ENCODE results near the gene RBM47. TPM values are rescaled to one million over a fixed set of nuclear protein-coding genes. Genes with fewer than 3 reads are reported as not detected.
"Not testable (repeated sequence)": the region's sequence is repeated elsewhere in the genome, so short reads cannot be mapped to it uniquely, and the experiment has no call there.

The RBM47 gene
- total RNA-seq, 1 donor from 2014 or later, result 2.4 TPM

DNA sequence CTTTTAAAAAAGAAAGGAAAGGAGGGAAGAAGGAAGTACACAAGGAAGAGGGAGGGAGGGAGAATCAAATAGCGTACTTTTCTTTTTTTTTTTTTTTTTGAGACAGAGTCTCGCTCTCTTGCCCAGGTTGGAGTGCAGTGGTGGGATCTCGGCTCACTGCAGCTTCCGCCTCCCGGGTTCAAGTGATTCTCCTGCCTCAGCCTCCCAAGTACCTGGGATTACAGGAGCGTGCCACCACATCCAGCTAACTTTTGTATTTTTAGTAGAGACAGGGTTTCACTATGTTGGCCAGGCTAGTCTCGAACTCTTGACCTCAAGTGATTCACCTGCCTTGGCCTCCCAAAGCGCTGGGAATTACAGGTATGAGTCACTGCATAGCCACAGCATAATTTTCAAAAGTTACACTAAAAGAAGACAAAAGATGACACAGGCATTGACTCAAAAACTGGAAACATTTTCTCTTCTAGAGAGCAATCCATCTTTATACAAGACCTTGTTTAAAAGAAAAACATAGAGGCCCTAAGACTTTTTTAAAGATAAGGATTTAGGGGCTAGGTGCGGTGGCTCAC, 78.0 kb downstream of the RBM47 start:
- intact Hi-C loops (cut with DNase I); ATAC-seq (ENCODE audit: poor library complexity); DNase-seq: not testable (repeated sequence)

DNA sequence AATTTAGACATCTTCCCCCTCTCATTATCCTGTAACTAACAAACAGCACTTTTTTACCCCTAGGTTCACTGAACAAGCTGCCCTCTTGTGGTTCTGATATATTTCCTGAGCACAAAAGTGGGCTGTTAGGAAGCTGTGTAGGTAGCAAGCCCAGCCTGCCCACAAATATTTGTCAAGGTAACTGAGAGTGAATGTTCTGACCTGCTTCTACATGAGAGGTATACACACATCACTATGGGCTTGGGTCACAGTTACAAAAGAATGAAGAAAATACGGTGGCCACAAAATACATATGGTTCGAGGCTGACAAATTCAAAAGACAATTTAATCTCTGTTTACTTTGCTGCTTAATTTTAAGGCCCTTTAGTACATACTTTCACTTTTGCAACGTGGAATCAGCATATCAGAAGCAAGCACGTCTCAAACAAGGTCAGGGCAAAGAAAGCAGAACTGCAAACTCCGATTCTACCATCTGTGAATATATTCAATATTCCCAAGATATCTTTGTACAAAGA, 78.7 kb downstream of the RBM47 start:
- intact Hi-C loops (cut with DNase I), result no loop called here
- ATAC-seq (ENCODE audit: poor library complexity), result peak; percentile 59
- DNase-seq, result no peak

- ATAC-seq (ENCODE audit: poor library complexity) (no peak), DNase-seq (no peak)
Measured at GRCh38 chr4:40550196-40550595, 79.5 kb downstream of the RBM47 start.

GRCh38 chr4:40548256-40548655, 81.4 kb downstream of the RBM47 start:
- no peak for ATAC-seq (ENCODE audit: poor library complexity)
- intact Hi-C loops (cut with DNase I), result no loop called here
- no peak for DNase-seq

More at GRCh38 chr4:40550196-40550595, 79.5 kb downstream of the RBM47 start:
- intact Hi-C loops (cut with DNase I), result no loop called here

GRCh38 chr4:40547789-40548132, 81.9 kb downstream of the RBM47 start:
- intact Hi-C loops (cut with DNase I), result no loop called here
- DNase-seq (no peak), ATAC-seq (ENCODE audit: poor library complexity) (no peak)

DNA sequence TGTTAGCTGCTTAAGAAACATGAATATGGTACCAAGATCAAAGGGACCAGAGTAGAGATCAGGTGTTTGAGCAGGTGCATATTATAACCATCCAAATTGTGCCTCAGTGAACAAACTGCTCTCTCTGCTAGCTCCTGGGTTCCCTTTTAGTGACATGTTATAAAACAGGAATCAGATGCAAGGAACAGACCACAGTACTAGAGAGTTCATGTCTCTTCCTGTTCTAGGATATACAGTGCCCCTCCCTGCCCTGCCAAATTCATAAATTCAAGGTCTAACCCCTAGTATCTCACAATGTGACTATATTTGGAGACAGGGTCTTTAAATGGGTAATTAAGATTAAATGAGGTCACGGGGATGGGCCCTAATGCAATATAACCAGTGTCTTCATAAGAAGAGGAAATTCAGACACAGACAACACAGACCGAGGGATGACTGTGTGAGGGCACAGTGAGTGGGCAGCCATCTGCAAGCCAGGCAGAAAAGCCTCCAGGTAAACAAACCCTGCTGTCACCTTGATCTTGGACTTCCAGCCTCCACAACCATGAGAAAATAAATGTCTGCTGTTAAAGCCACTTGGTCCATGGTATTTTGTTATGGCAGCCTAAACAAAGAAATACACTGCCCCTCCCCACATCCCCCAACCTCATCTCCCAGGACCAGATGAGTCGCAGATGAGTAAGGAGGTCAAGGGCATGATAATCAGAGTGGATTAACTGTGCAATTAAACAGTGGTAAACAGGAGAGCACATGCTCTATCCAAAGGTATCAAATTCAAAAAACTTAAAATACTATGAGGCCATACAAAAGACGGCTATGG, 82.5 kb downstream of the RBM47 start:
- no peak for DNase-seq
- peak; percentile 38 for ATAC-seq (ENCODE audit: poor library complexity)
- intact Hi-C loops (cut with DNase I), result no loop called here

- intact Hi-C loops (cut with DNase I), result no loop called here
- ATAC-seq (ENCODE audit: poor library complexity), result peak; percentile 34
- DNase-seq, result no peak
Measured at GRCh38 chr4:40546506-40546905, 83.2 kb downstream of the RBM47 start.

- DNase-seq; intact Hi-C loops (cut with DNase I); ATAC-seq (ENCODE audit: poor library complexity): not testable (repeated sequence)
Measured at GRCh38 chr4:40545487-40545886, 84.2 kb downstream of the RBM47 start.

- DNase-seq, result no peak
- ATAC-seq (ENCODE audit: poor library complexity), result no peak
- intact Hi-C loops (cut with DNase I), result no loop called here
Measured at GRCh38 chr4:40544221-40544620, 85.4 kb downstream of the RBM47 start.

- DNase-seq (no peak), ATAC-seq (ENCODE audit: poor library complexity) (no peak)
- intact Hi-C loops (cut with DNase I), result no loop called here
Measured at GRCh38 chr4:40540800-40541199, 88.9 kb downstream of the RBM47 start.

- ATAC-seq (ENCODE audit: poor library complexity) (no peak), DNase-seq (no peak)
- intact Hi-C loops (cut with DNase I), result no loop called here
Measured at GRCh38 chr4:40536032-40536431, 93.6 kb downstream of the RBM47 start.

DNA sequence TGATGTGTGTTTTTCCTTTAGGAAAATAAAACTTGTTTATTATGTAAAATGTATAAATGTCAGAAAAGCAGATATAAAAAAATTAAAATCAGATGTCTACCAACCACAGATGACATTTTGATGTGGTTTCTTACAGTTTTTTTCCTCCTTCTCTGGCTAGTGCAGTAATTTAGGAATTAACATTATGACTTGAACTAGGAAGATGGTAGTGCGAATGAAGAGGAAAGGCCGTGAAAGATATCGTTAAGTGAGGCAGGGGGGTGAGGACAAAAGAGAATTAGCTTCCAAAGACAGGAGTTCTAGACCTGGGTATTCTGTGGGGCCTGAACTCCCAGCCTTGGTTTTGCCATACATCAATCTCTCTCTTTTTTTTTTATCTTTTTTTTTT, 98.0 kb downstream of the RBM47 start:
- ATAC-seq (ENCODE audit: poor library complexity) (no peak), DNase-seq (no peak)
- intact Hi-C loops (cut with DNase I), result no loop called here

DNA sequence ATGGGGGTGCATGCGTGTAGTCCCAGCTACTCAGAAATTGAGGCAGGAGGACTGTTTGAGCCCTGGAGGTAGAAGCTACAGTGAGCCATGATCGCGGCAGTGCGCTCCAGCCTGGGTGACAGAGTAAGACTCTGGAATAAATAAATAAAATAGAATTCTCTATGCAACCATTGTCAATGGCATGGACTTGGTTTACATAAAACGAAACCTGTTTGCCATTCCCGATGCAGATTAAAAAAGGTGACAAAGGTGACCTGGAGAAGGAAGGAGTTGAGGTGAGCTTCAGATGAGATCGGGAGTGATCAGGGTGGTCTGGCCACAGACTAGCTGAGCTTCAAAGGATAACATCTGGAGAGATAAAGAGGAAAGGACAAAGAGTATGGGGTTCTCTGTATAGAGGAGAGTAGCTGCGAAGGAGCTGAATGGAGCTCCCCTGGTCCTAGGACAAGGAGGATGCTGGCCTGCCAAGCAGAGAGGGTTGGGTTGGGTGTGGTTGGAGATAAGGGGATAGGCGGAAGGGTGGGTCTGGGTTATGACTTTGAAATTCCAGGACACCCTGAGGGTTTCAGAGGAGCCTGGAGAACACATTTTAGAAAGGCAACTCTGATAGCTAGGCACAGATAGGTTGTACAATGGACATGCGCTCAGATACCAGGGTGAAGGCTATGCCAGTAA, 98.6 kb downstream of the RBM47 start:
- intact Hi-C loops (cut with DNase I), result no loop called here
- DNase-seq (no peak), ATAC-seq (ENCODE audit: poor library complexity) (peak; percentile 22)

GRCh38 chr4:40526741-40527140, 102.9 kb downstream of the RBM47 start:
- DNase-seq (no peak), ATAC-seq (ENCODE audit: poor library complexity) (no peak)
- intact Hi-C loops (cut with DNase I), result no loop called here

DNA sequence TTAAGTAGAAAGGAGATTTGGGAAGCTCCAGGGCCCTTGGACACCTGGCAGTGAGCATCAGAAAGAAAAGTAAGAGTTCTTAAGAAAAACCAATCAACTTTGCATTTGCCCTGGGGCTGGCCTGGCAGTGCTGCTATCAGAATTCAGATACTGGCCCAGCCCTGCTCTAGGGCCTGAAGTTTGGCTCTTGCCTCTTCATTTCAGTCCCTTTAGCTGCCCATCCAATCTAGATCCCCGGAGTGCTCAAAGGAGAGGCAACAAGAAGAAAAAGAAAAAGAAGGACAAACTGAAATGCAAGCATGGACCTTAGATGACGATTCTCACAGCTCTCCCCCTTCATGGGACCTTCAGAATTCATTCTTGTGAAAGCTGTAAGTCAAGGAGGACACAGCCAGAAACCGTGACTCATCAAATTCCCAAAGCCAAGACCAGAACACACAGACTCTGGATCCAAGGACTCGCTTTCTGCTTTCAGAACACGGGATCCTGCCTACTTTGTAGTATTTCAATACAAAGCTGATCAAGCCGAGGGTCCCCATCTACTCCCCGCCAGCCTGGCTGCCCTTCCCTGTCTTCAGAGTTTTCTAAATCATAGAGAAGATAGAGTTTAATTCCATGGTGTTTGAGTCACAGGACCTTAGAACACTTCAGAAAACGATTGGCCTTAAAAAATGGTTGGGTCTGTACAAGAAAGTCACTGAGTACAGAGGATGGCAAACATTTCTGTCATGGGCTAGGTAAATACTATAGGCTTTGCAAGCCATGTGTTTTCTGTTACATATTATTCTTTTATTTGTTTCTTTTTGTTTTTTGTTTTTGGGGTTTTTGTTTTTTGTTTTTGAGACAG, 103.7 kb downstream of the RBM47 start:
- DNase-seq (no peak), ATAC-seq (ENCODE audit: poor library complexity) (peak; percentile 93)
- intact Hi-C loops (cut with DNase I), result no loop called here

DNA sequence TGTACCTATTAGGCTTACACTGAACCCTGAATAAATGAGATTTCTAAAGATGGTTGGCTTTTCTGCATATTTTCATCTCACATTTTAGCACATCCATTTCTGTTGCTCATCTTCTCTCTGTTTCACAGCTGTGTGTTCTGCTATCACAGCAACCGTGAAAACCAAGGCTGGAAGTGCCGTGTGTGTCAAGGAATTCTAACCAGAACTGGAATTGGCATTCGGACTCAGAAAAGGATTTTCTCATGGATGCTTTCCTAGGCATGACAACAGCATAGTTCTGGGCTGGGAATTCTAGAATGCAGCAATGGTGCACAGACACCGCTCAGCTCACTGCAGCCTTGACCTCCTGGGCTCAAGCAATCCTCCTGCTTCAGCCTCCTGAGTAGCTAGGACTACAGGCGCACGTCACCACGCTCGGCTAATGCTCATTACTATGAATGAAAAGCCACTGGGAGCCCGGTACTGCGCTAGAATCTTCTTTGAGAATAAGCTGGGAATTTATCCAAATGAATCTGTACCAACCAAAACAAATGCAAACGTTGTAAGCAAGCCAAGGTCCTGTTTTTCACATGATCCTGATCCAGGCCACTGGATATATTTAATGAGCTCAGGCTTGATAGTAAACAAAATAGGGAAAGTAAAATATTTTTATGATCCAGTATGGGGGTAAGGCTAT, 105.2 kb downstream of the RBM47 start:
- DNase-seq (no peak), ATAC-seq (ENCODE audit: poor library complexity) (peak; percentile 26)
- intact Hi-C loops (cut with DNase I), result no loop called here

- intact Hi-C loops (cut with DNase I), result no loop called here
- no peak for ATAC-seq (ENCODE audit: poor library complexity)
- no peak for DNase-seq
Measured at GRCh38 chr4:40523581-40523980, 106.1 kb downstream of the RBM47 start.

DNA sequence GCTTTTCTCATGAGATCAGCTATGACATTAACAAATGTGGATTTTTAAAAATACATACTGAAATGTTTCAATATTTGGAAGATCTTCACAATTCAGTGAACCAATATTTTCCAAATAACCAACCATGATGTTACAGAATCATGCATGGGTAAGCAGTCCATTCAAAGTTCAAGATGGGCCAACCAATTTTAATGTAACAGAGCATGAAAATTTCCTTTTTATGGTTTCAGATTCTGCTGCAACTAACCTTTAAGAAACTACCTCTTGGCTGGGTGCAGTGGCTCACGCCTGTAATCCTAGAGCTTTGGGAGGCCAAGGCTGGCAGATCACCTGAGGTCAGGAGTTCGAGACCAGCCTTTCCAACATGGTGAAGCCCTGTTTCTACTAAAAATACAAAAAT, 107.7 kb downstream of the RBM47 start:
- DNase-seq (no peak), ATAC-seq (ENCODE audit: poor library complexity) (no peak)
- intact Hi-C loops (cut with DNase I), result no loop called here

Data from Right ventricle myocardium superior (tissue), 1 donor.